GM10266 (cell line): ENCODE results near the gene CFAP52.
"Not testable (repeated sequence)": the region's sequence is repeated elsewhere in the genome, so short reads cannot be mapped to it uniquely, and the experiment has no call there.

ENCODE experiments used
- DNase-seq: peaks from one replicate; pipeline ENCODE4 v3.0.0; 2012; ENCODE audit errors: extremely low spot score
- CTCF ChIP-seq: IDR thresholded peaks from 2 replicates; pipeline ENCODE4 v1.5.1; 2012; ENCODE audit warnings: mild to moderate bottlenecking, low read depth; ENCODE audit not compliant: control insufficient read depth, insufficient read depth; ENCODE audit errors: missing control alignments

Gene CFAP52

GRCh38 chr17:9553596-9553995 is 22.8 kb upstream of the CFAP52 start:
- DNase-seq, result no peak
- no peak for TF ChIP-seq CTCF

- DNase-seq, result peak; percentile 38
- TF ChIP-seq CTCF, result peak; percentile 48
Observed at GRCh38 chr17:9554715-9555114, 21.7 kb upstream of the CFAP52 start.

GRCh38 chr17:9557161-9557755 is 19.2 kb upstream of the CFAP52 start:
- DNase-seq, result no peak

GRCh38 chr17:9557857-9558256 is 18.6 kb upstream of the CFAP52 start:
- no peak for TF ChIP-seq CTCF
- no peak for DNase-seq

More at GRCh38 chr17:9557161-9557755, 19.2 kb upstream of the CFAP52 start:
- no peak for TF ChIP-seq CTCF

GRCh38 chr17:9564104-9564503 is 12.3 kb upstream of the CFAP52 start:
- no peak for TF ChIP-seq CTCF
- no peak for DNase-seq

GRCh38 chr17:9566067-9566466 is 10.4 kb upstream of the CFAP52 start:
- no peak for TF ChIP-seq CTCF
- no peak for DNase-seq

GRCh38 chr17:9566739-9567138 is 9.7 kb upstream of the CFAP52 start:
- DNase-seq, result not testable (repeated sequence)

- no peak for TF ChIP-seq CTCF
- no peak for DNase-seq
Observed at GRCh38 chr17:9568004-9568403, 8.4 kb upstream of the CFAP52 start.
